ENCODE results near the gene SLC43A3.

The SLC43A3 gene

DNA sequence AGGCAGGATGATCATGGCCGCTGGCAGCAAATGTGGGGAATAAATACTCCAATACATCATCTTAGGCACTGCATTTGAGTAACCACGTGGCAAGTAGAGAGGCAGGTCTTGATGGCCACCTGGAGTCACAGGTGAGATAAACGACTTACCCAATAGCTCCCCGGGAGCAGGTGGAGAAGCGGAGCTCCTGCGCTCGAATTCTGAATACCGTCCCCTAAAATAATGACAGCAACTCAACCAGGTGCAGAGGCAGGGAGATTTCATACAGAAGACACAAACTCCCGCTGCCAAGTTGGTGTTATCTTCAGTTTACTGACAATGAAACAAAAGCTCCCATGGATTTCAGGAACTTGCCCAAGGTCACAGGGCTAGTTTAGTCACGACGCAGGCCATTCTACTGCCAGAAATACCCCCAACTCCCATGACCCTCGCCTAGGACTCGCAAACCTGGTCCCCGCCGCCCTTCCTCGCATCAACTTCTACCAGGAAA, 437 bp downstream of the SLC43A3 start:
- no peak for DNase-seq

DNA sequence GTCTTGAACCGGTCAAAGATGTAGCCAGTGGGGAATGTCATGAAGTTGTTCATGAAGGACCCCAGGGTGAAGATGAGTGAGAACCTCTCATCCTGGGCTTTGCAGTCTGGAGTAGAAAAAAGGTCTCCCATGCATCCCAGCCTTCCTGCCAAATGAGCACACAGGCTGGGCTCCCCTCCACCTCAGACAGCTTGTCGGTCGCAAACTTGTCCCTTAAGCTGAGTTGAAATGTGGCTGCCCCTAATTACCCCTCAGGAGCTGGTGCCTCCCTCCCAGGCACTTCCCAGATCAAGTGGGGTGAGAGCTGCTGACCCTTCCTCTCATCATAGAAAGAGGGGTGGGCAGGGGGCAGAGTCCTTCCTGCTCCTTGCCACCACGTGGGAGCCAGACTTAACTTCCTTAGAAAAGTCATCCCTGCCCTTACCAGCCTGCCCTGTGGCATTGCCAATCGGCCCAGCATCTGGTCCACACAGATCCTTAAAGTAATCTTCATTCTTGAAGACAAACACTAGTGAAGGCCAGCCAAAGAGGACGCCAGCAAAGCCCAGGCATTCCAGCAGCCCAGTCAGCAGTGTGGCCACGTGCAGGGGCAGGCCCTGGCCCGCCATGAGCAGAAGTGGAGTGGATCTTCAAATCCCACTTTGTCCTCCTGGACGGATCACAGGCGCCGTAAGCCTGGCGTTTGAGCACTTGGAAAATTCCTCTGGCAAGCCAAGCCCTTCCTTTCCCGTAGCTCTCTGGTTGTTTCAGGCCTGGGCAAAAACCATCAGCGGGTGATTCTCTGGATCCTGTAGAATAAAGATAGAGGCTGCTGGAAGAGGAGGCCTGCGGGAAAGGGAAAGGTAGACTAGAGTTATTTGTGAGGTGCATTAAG, 1.1 kb downstream of the SLC43A3 start:
- no peak for DNase-seq

DNA sequence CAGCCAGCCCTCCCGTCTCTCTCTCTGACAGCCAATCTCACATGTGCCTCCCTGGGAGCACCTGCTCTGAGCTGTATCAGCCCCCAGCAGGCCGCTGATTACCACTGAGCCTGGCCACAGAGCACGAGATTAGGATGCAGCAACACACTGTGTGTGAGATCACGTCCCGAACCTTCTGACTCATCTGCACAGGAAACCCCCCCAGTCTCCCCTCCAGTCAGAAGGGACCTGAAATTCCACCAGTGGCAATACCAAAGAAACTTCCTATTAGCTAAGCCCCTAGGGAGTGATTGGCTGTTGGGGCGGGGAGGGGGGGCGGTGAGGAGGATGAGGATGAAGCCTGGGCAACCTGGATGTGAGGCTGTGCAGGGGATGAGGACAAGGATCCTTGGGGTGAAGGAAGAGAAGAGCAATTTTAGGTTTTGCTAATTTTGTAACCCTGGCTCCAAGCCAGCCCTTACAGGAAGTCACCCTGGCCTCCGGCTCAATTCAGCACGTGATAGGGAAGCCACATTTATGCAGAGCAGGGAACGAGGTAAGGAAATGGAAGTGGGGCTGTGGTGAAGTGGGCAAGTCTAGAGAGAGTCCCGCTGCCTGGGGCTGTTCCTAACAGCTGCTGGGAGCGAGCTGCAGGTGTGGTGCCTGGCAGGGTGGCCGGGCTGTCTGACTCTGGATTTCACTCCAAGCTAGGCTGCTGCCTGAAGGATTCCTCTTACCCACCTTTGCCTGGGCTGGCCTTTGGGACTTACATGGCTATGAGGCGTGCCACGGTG, 1.9 kb downstream of the SLC43A3 start:
- no peak for DNase-seq

DNA sequence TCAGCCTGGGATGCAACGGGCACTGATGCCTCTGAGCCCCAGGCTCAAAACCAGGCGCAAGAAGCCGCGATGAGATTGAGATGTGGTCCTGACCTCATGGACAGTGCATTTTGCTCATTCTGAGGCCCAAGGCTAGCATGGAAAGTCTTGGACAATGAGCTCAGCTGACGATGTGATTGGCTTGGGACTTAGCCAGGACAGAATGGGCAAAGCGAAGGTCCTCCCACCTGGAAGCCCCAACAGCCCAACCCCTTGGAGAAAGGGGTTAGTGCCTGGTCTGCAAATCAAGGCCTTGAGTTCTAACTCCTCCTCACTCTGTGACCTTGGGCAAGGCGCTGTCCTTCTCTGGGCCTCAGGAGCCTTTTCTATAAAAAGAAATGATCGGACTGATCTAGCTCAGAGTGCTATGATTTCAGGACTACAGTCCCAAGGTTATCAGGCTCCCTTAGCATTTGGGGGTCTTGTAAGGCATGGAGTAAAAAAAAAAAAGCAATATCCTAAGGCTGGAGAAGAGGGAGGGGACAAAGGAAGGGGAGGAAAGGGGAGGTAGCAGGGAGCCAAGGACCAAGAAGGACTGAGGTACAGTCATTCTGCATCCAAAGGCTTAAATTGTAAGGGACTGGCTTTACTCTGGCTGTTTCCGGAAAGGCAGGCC, 2.7 kb downstream of the SLC43A3 start:
- no peak for DNase-seq

DNA sequence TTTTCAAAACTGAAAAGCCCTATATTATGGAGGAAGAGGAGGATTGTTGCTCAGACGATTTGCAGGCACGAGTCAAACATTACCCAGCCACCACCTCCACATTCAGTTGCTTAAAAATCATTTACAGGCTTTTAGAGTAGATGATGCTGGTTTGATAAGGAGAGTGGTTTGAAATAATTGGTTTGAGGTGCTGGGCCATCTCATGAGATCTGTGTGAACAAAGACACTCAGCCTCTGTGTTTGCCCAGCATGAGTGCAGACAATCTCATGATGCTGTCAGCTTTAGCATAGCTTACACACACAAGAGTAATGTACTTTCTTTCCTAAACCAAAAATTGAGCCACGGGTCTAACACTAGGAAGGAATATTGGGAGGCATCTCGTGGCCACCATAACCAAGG, 4.3 kb downstream of the SLC43A3 start:
- no peak for DNase-seq

DNA sequence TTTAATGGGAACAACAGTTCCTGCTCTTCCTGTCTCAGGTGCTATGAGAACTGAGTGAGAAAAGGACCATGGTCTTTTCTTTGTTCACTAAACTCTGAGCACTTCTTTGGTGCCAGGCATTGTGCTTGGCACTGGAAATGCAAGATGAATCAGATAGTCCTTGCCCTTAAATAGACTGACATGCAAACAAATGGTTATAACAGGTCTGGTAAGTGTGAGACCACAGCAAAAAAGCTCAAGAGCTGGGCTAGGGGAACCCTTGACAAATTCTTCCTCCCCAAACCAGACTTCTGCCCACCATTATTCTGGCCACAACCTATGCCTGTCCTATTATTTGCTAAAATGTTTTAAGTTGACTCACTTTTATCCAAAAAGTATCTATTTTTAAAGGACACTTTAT, 5.1 kb downstream of the SLC43A3 start:
- no peak for DNase-seq

DNA sequence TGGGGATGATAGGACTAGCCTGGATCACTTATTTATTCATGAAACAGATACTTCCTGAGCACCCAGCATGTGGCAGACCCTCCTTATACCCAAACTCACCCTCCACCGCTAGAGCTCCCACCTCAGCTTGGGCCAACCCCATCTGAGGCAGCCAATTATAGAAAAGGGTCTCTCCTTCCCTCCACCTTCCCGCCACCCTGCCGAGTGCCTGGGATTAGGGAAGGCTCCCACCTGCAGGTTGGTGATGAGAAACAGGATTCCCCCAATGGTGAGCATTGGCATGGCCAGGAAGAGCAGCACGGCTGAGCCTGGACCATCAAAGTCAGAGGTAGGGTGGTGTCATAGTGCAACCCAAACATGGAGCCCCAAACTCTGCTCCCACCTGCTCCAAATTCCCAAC, 5.9 kb downstream of the SLC43A3 start:
- no peak for DNase-seq

DNA sequence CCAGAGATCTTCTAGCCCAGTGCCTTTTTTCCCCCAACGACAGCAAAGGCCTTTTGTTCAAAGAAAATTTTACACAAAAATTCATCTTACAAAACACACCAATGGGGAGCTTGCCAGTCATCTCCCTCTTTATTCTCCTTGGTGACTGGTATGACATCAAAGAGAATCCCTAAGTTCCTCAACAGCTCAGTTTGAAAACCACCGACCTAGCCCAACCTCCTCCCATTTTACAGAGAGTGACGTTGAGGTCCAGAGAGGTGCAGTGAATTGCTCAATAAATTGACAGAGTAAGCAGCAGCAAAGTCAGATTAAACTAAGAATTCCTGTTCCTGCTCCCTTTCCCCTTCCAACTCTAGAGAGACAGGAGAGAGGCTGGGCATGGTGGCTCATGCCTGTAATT, 7.8 kb downstream of the SLC43A3 start:
- DNase-seq, result no peak

DNA sequence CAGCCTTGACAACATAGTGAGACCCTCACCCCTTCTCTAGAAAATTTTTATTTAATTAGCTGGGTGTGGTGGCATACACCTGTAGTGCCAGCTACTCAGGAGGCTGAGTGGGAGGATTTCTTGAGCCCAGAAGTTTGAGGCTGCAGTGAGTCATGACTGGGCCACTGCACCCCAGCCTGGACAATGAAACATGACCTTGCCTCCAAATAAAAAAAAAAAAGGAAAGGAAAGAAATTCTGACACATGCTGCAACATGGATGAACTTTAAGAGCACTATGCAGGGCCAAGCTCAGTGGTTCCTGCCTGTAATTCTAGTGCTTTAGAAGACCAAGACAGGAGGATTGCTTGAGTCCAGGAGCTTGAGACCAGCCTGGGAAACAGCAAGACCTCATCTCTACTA, 8.8 kb downstream of the SLC43A3 start:
- DNase-seq, result no peak

DNA sequence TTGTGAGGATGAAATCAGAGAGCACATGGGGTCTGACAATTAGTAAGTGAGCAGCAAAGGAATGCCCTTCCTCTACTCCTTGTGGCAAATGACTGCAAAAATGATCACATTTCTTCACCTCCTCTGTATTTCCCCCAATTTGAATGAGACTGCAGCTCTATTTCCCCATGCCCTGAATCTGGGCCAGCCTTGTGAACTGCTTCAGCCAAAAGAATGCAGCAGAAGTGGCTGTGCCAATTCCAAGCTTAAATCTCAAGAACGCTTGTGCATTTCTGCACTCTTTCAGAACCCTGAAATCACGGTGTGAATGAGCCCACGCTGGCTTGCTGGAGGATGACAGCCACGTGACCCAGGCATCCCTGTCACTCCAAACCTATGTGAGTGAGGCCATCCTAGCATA, 9.9 kb downstream of the SLC43A3 start:
- DNase-seq, result no peak

DNA sequence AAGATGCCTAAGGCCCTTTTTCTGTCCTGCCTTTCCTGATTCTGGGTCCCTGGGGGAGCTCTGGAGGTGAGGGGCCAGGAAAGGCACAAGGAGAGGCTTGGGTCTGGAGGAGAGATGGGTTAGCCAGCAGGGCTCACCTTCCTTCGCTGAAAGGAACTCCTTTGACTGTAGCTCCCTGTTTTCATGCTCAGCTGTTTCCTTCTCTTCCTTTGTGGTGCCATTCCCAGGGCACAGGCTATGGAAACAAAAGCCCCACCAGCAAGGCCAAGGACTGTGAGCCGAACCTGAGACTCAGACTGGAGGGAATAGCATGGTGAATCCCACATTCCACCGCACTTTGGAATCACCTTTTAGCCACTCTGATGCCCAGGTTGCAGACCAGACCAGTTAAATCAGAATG, 10.5 kb downstream of the SLC43A3 start:
- no peak for DNase-seq

DNA sequence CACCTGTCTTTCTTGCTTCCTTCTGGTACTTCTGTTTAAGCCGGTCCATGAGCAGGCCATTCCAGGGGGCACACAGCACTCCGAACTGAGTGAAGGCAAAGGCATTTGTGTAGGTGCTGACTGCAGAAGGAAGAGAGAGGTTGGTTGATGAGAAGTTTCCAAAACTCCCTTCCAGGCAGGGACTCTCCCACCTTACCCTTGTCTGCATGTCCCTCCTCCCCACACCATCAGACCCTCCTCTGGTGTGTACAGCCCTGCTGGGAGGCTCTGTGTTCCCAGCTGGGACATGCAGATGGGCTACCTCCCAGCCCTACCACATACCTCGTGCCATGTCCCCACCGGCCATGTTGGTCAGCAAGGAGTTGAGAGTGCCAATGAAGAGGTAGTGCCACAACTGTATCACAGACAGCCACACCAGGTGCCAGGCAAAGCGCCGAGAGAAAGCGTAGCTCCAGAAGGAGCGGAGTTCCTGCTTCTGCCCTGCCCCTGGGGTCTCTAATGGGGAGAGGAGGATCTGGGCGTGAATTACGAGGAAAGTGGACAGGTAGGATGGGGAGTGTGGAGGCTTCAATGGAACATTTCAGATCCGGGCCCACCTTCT, 12.2 kb downstream of the SLC43A3 start:
- no peak for DNase-seq

DNA sequence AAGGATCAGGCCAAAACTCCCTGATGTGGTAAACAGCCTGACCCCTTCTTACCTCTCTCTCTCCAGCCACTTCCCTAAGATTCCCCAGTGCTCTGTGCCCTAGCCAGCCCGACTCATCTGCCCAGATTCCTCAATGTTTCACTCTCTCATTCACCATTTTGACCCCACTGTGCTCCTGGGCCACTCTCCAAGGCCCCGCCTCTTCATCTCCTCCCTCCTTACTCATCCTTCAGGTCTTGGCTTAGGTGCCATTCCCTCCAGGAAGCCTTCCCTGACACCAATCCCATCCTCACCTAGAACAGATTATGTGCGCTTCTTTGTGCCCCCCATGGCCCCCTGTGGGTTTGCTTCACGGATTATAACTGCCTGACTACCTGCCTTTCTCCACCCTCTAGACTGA, 13.2 kb downstream of the SLC43A3 start:
- no peak for DNase-seq

DNA sequence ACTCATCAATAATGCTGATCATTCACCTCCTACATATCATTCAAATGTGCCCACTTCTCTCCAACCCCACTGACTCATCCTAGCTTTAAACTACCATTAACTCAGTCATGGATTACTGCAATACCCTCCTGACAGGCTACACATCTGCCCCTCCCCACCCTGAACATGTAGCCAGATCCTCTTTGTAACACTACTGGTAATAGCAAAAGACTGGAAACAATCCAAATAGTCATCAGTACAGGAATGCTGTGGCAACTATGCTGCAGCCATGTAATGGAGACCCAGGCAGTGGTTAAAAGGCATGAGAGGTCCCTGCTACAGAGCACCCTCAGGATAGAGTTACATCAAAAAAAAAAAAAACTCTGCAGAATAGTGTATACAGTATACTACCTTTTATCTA, 16.6 kb downstream of the SLC43A3 start:
- no peak for DNase-seq

DNA sequence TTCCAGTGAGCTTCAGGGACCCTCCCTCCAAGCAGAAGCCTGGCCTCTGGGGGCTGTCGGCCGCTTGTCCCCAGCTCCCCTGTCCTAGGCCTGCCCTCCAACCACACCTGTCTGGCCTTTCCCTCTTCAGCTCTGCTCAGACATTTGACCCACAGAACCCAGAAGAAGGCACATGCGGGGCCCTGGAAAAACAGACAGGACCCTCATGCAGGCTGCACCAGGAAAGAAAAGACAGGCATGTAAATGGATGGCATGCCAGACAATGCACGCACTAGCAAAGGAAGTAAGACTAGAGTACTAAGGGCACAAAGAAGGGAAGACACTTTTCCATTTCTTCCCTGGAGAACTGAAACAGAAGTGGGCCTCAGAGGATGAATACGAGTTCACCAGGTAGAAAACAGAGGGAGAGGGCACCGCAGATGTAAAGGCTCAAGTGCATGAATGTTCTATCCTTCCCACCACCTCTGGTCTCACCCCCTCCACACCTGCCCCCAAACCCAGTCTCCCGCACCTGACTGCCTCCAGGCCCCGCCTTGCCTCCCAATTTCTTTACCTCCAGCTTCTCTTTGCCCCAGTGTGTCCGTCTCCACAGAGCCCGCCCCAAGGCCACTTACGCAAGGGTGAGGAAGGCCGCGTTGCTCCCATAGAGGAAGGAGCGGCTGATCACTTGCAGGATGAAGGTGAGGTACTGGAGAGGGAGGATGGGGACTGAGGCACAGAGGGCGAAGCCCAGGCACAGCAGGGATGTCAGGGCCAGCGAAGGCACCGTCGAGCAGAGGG, 17.4 kb downstream of the SLC43A3 start:
- DNase-seq, result no peak

DNA sequence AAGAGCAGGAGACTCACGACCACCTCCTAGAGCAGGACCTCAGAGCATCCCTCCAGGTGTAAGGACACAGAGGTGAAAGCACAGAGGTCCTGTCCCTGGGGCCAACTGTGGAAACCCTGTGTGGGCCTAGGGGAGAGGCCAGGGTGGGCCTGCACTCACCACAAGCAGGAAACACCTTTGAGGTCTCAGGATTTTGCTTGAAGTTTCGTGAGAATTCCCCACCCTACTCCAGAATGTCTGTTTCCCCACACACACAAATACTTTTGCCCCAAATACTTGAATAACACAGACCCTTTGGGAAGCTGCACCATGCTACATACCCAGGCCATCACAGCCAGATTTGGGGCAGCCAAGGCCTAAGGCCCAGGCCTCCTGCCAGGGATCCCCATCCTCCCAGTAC, 18.1 kb downstream of the SLC43A3 start:
- DNase-seq, result no peak

DNA sequence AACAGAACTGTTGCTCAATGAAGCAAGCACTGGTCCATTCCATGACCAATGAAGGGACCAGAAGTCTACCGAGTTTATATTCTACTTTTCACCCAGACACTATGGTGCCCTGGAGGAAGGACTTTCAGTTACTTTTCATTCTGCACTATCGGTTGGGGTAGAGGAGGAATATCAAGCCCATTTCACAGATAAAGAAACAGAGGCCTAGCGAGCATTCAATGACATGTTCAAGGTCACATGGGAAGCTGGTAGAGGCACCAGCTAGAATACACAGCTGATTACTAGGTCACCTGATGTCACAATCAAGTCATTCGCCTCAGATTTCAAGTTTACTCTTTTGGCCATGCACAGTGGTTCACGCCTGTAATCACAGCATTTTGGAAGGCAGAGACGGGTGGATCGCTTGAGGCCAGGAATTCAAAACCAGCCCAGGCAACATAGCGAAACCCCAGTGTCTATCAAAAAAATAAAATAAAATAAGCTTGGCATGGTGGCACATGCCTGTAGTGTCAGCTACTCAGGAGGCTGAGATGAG, 18.9 kb downstream of the SLC43A3 start:
- DNase-seq, result no peak

DNA sequence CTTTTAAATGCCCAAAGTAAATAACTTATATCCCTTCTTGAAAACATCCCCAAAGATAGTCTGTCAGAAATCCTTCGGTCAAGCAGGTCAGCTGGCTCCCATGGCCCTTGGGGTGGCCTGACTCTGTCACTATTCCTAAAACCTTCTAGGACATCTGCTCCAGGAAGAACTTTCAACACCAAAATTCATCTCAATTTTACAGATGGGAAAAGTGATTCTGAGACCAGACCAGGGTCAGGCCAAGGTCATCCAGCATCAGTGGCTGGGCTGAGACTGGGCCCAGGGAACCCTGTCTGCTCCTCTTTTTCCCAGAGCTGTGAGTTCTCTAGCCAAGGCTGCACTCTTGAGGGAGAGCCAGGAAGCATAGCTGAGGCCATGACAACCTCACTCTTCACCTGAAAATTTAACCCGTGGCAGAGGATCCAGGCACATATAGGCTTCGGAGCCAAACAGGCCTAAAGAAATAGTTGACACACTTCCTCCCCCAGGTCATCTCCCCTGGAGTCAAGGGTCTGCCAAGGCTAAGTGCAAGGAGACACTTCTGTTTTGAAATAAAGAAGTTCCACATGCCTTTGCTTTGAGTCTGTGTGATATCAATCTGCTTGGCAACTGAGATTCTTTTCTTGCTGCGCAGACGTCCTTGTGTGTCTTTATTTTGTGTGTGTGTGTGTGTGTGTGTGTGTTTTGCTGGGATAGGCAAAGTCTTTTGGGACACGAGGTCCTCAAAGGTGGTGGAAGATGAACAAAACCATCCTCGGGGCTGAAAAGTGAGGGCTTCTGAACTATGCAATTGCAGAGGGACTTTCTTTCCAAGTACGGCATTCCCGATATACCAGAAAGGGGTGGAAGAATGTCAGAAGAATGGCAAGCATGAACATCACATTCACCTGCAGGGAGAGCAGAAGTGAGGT, 19.7 kb downstream of the SLC43A3 start:
- DNase-seq, result no peak

DNA sequence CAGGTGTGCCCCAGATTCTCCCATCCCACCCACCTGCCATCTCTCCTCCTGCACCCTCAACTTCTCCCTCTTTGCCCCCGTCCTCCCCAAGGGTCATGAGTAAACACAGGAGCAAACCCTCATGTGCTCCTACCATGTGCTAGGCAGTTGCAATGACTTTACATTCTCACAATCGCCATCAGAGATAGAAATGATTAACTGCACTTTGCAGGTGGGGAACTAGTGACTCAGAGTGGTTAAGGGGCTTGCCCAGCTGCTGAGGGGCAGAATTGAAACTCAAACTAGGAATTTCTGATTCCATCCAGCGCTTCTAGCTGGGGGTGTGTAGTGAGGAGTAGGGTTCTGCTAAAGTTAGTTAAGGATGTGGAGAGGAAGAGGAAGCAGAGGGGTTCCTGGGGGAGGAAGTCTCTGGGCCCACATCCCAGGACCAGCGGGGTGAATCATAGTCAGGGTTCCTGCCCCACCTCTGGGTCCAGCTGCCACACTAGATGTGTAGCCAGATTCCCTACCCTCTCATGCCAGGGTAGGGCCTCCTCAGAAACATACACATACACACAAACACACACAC, 20.5 kb downstream of the SLC43A3 start:
- DNase-seq, result no peak

DNA sequence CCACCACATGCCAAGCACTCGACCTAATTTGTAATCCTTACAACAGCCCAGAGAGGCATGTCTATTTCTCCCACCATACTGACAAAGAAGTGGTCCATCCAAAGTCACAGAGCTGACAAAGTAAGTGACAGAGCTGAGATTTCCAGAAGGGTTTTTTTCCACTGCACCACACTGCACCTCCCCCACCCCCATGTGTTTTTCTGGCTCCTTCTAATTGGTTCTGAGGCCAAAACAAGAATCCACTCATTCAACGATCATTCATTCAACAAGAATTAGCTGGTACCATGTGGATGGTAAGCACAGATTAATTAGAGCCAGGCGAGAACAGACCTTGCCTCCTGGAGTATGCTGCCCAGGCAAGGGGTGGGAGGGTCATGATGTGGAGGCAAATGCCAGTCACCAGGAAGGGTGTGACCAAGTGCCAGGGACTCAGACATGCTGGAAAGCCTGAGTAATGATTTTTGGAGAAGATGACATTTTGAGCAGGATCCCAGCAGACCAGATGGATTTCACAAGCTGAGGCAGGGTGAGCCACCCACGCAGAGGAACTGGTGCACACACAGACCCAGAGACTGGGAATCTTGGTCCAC, 21.6 kb downstream of the SLC43A3 start:
- DNase-seq, result no peak
